ENCODE results near the gene TADA3.

- TF ChIP-seq CTCF (IDR thresholded peaks at IDR 0.05) (no peak), POLR2A (IDR thresholded peaks at IDR 0.05) (no peak)
Measured at GRCh38 chr3:9826815-9827573, 34.7 kb upstream of the TADA3 start.
